H7 (cell line): ENCODE data around the gene GIMAP8. TPM values are rescaled to one million over a fixed set of nuclear protein-coding genes. Genes with fewer than 3 reads are reported as not detected.
"Not testable (repeated sequence)": the region's sequence is repeated elsewhere in the genome, so short reads cannot be mapped to it uniquely, and the experiment has no call there.

Experiments
- DNase-seq: peaks from one replicate; pipeline ENCODE4 v3.0.0; 2012
- H3K27me3 ChIP-seq: 2 replicates; pipeline ENCODE4 v1.6.0; 2011; ENCODE audit warnings: mild to moderate bottlenecking, low read length; ENCODE audit not compliant: control insufficient read depth, insufficient read depth
- H3K36me3 ChIP-seq: replicated peaks from 2 replicates; pipeline ENCODE4 v1.5.1; 2011; ENCODE audit warnings: low read length; ENCODE audit not compliant: control insufficient read depth, insufficient read depth
- H3K4me3 ChIP-seq: 2 replicates; pipeline ENCODE4 v1.5.1; 2011; ENCODE audit warnings: low read depth, mild to moderate bottlenecking, control low read depth, low read length, moderate library complexity; ENCODE audit not compliant: insufficient read depth
- total RNA-seq: library from RNA; depleted of rRNA; stranded (reverse); fragments of >200 nt; shearing (Covaris generic); gene quantifications from 2 replicates; pipeline ENCODE4 v1.2.3, GENCODE V29; 2014; rRNA removed

GIMAP8 gene
- total RNA-seq, 1 experiment from 2014 or later, result not detected

GRCh38 chr7:150515248-150516147, 65.1 kb downstream of the GIMAP8 start:
- Histone ChIP-seq H3K4me3 (no peak overlapping the region), H3K36me3 (no peaks in the 10 kb centered on the region), H3K27me3 (no peaks in the 10 kb centered on the region; the same call in 1 of the 2 replicates)
- DNase-seq, result no peak

- Histone ChIP-seq H3K27me3 (no peaks in the 10 kb centered on the region), H3K4me3 (no peak overlapping the region), H3K36me3 (no peaks in the 10 kb centered on the region)
- no peak for DNase-seq
Observed at GRCh38 chr7:150516956-150517745, 66.7 kb downstream of the GIMAP8 start.

- H3K36me3 ChIP-seq, result no peaks in the 10 kb centered on the region
- no peak overlapping the region for H3K4me3 ChIP-seq
- DNase-seq, result no peak
- H3K27me3 ChIP-seq, result no peaks in the 10 kb centered on the region
Observed at GRCh38 chr7:150519310-150519709, 68.9 kb downstream of the GIMAP8 start.

- Histone ChIP-seq H3K4me3 (no peak overlapping the region), H3K27me3 (no peaks in the 10 kb centered on the region), H3K36me3 (no peaks in the 10 kb centered on the region)
- no peak for DNase-seq
Observed at GRCh38 chr7:150520145-150520544, 69.7 kb downstream of the GIMAP8 start.

GRCh38 chr7:150522931-150523330, 72.5 kb downstream of the GIMAP8 start:
- not testable (repeated sequence) for H3K4me3 ChIP-seq, H3K27me3 ChIP-seq, DNase-seq, H3K36me3 ChIP-seq

- peak; percentile 25 for DNase-seq
- no peak overlapping the region for H3K4me3 ChIP-seq
- H3K36me3 ChIP-seq, result no peaks in the 10 kb centered on the region
- no peaks in the 10 kb centered on the region for H3K27me3 ChIP-seq
Observed at GRCh38 chr7:150524018-150524417, 73.6 kb downstream of the GIMAP8 start.

Other genes with a start within 250 kb of the GIMAP8 start
- 38.3 and 39.4 TPM in 2 replicates for gene LRRC61, start 127.3 kb upstream of the GIMAP8 start, total RNA-seq
- gene ACTR3C, start 127.1 kb upstream of the GIMAP8 start, total RNA-seq, result 0.73 and 3.2 TPM in 2 replicates
- gene RARRES2, start 109.0 kb upstream of the GIMAP8 start, total RNA-seq, result 198 and 223 TPM in 2 replicates
- gene REPIN1, start 81.8 kb upstream of the GIMAP8 start, total RNA-seq, result 149 and 155 TPM in 2 replicates
- 44.2 and 56.7 TPM in 2 replicates for gene ZNF775, start 71.3 kb upstream of the GIMAP8 start, total RNA-seq
- gene GIMAP7, start 64.2 kb downstream of the GIMAP8 start, total RNA-seq, result not detected in 2 replicates
- not detected in 2 replicates for gene GIMAP4, start 116.8 kb downstream of the GIMAP8 start, total RNA-seq
- not detected in 2 replicates for gene GIMAP6, start 181.8 kb downstream of the GIMAP8 start, total RNA-seq
- gene GIMAP2, start 235.1 kb downstream of the GIMAP8 start, total RNA-seq, result not detected in 2 replicates